Esophagus (tissue), 2 donors: ENCODE measurements around the gene FLNB. TPM values are rescaled to one million over a fixed set of nuclear protein-coding genes. Genes with fewer than 3 reads are reported as not detected.

Experiments used
- H3K27ac ChIP-seq, 2 donors: one replicate each; pipeline ENCODE4 v1.5.1; 2013; ENCODE audit warnings: low read depth in 2 of 2, mild to moderate bottlenecking in 2 of 2, inconsistent platforms in 1 of 2, low read length in 1 of 2, moderate library complexity in 1 of 2
- H3K27me3 ChIP-seq, 2 donors: one replicate each; pipeline ENCODE4 v1.6.1; 2013; ENCODE audit warnings: low read length in 2 of 2, control low read depth in 1 of 2, mild to moderate bottlenecking in 1 of 2; ENCODE audit not compliant: insufficient read depth in 2 of 2, control insufficient read depth in 1 of 2
- H3K36me3 ChIP-seq, 2 donors: one replicate each; pipeline ENCODE4 v1.6.1; 2013; ENCODE audit warnings: low read length in 1 of 2; ENCODE audit not compliant: control insufficient read depth in 2 of 2, insufficient read depth in 2 of 2
- H3K4me1 ChIP-seq, 2 donors: one replicate each; pipeline ENCODE4 v1.6.1; 2013; ENCODE audit warnings: low read length in 1 of 2; ENCODE audit not compliant: control insufficient read depth in 2 of 2, insufficient read depth in 2 of 2
- H3K4me3 ChIP-seq, 2 donors: one replicate each; pipeline ENCODE4 v1.5.1; 2013; ENCODE audit warnings: low read length in 2 of 2, mild to moderate bottlenecking in 2 of 2, low read depth in 1 of 2, moderate library complexity in 1 of 2
- H3K9me3 ChIP-seq, 2 donors: one replicate each; pipeline ENCODE4 v1.6.1; 2013; ENCODE audit warnings: mild to moderate bottlenecking in 2 of 2, low read depth in 1 of 2, low read length in 1 of 2, moderate library complexity in 1 of 2; ENCODE audit not compliant: control insufficient read depth in 2 of 2, insufficient read depth in 1 of 2
- WGBS, 2 donors: extraction: QIAGEN DNeasy Blood & Tissue Kit; methylation state at CpG; one replicate each; pipeline ENCODE4 v1.1.7; 2013; 5-methylcytosine and 5-hydroxymethylcytosine counted together
- polyA plus RNA-seq, 2 donors: library from polyadenylated mRNA; stranded (reverse); fragments of 200-250 nt; gene quantifications; one replicate each; pipeline ENCODE4 v1.2.3, GENCODE V29; 2013
- donor health status: healthy with polysubstance abuse.
- donor health status: Bipolar disorder and iron deficiency.

Gene FLNB
- polyA plus RNA-seq, 2 donors: 50.8 to 52.5 TPM

- H3K9me3 ChIP-seq: no peaks in the 10 kb centered on the region
- peak overlapping the region; percentile 79 to 83 for H3K27ac ChIP-seq
- H3K36me3 ChIP-seq: no peaks in the 10 kb centered on the region
- no peaks in the 10 kb centered on the region for H3K27me3 ChIP-seq
- H3K4me1 ChIP-seq: peaks cover 4 to 13% of the 10 kb centered on the region in 2 donors
- no peak overlapping the region for H3K4me3 ChIP-seq
- 46 to 55% methylated on average over 7 of the region's 7 CpGs for WGBS, 2 donors
These were observed 18.4 kb downstream of the FLNB start for GRCh38 chr3:58026598-58026997.

DNA sequence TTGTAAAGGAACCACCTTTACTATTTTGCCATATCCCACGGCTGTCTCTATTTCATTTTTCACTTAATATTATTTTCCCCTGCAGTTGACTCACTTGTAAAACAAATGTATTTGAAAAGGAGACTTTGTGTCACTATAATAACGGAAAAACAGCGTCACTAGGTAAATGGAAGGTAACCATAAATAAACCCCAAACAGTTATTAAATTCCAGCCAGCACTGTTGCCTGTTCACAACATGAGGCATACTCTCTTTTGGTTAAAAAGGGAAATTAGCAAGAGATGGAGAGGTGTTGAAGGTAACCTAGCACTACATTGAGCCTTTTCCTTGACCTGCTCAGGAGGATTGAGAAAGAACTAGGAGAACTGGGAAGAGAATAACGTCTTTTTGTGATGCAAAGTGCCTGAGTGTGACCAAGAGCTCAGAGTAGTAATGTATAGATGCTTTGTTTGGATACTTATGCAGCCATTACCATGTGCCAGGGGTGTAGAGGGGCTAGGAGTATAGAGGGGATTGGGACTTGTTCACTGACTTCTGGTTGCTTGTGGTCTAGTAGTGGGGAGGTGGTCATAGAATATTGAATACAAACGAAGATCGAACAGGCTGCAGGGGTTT, 19.6 kb downstream of the FLNB start:
- Histone ChIP-seq H3K9me3 (no peaks in the 10 kb centered on the region), H3K36me3 (no peaks in the 10 kb centered on the region), H3K27ac (peak overlapping the region in 1 of 2 donors; percentile 5), H3K27me3 (no peaks in the 10 kb centered on the region), H3K4me1 (peaks cover 4 to 13% of the 10 kb centered on the region in 2 donors), H3K4me3 (no peak overlapping the region)
- 65 to 77% methylated on average over 6 of the region's 6 CpGs for WGBS, 2 donors

DNA sequence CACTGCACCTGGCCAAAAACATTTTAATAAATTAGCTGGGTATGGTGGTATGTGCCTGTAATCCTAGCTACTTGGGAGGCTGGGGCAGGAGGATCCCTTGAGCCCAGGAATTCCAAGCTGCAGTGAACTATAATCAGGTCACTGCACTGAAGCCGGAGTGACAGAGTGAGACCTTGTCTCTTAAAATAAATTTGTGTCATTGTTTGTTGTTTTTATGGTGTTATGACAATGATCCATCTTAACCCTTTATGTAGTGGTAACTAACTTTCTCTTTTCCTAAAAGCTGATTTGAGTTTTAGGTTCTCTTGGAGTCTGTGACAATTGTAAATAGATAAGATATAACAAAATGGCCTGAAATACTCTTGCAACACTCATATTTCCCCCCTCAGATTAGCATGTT, 20.7 kb downstream of the FLNB start:
- Histone ChIP-seq H3K27ac (no peak overlapping the region), H3K27me3 (no peaks in the 10 kb centered on the region), H3K4me1 (peaks cover 4 to 13% of the 10 kb centered on the region in 2 donors), H3K4me3 (no peak overlapping the region), H3K9me3 (no peaks in the 10 kb centered on the region), H3K36me3 (no peaks in the 10 kb centered on the region)
- 75 to 83% methylated on average over 1 of the region's 1 CpG for WGBS, 2 donors

- Histone ChIP-seq H3K4me3 (no peak overlapping the region), H3K27ac (no peak overlapping the region), H3K36me3 (no peaks in the 10 kb centered on the region), H3K27me3 (no peaks in the 10 kb centered on the region), H3K9me3 (no peaks in the 10 kb centered on the region), H3K4me1 (peaks cover 4 to 13% of the 10 kb centered on the region in 2 donors)
- WGBS, 2 donors: 78 to 84% methylated on average over 5 of the region's 5 CpGs
These were observed 21.8 kb downstream of the FLNB start for GRCh38 chr3:58029842-58030584.

DNA sequence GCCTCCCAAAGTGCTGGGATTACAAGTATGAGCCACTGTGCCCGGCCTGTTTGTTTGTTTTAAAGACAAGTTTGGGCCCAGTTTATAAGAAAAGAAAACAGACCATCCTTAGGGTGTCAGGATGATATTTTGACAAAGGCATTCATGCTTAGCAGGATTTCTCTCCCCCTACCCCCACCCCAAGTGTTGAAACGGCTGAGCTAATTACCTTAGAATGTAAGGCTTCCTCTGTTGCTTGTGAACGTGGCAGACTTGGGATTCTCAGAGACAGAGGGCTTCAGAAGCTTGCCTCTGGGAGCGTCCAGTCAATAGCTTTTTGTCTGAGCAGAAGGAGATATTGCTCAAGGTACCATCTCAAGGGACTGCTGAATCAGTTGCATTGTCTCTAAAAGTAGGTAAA, 24.0 kb downstream of the FLNB start:
- Histone ChIP-seq H3K4me3 (no peak overlapping the region), H3K27ac (no peak overlapping the region), H3K4me1 (peaks cover 0 to 2% of the 10 kb centered on the region in 2 donors), H3K9me3 (no peaks in the 10 kb centered on the region), H3K27me3 (no peaks in the 10 kb centered on the region), H3K36me3 (no peaks in the 10 kb centered on the region)
- 78 to 84% methylated on average over 4 of the region's 4 CpGs for WGBS, 2 donors

GRCh38 chr3:58034738-58035523, 26.7 kb downstream of the FLNB start:
- Histone ChIP-seq H3K36me3 (no peaks in the 10 kb centered on the region), H3K4me1 (peaks cover 2 to 4% of the 10 kb centered on the region in 2 donors), H3K27ac (peak overlapping the region in 1 of 2 donors; percentile 40), H3K4me3 (no peak overlapping the region), H3K9me3 (no peaks in the 10 kb centered on the region), H3K27me3 (no peaks in the 10 kb centered on the region)
- 64 to 71% methylated on average over 6 of the region's 6 CpGs for WGBS, 2 donors

DNA sequence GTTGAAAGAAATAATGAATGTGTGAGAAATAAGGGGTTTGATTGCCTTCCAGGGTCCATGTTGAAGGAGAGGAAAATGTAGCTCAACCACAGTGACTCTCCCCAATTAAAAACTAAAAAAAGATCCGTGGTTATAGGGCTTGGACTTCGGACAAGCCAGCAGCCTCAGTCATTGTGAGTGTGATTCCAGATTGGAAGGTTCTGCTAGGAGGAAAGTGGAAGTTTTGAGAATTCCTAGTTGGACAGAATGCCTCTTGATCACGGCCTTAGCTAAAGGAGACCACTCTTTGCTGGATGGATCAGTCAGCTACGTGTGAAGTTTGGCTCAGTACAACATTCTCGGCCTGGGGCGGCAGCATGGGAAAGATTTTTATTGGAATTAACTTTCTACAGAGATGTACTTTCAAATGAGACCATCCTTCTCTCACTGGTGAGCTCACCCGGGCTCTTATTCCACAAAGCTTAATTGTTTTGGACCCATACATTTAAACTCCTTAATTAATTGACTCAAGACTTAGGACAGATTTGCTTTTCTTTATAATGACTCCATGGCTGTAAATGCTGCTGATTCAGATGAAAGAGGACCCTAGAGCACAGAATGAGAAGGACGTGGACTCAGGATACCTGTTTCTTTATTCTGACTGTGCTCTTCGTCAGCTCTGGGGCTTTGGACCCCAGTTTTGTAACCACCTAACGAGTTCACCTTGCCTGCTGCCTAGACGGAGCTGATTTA, 27.5 kb downstream of the FLNB start:
- Histone ChIP-seq H3K9me3 (no peaks in the 10 kb centered on the region), H3K4me3 (no peak overlapping the region), H3K36me3 (no peaks in the 10 kb centered on the region), H3K27me3 (no peaks in the 10 kb centered on the region), H3K4me1 (peaks cover 2 to 4% of the 10 kb centered on the region in 2 donors), H3K27ac (peak overlapping the region; percentile 6 to 52)
- 70 to 74% methylated on average over 11 of the region's 11 CpGs for WGBS, 2 donors

- Histone ChIP-seq H3K27ac (no peak overlapping the region), H3K4me1 (peaks cover 2 to 7% of the 10 kb centered on the region in 2 donors), H3K36me3 (no peaks in the 10 kb centered on the region), H3K9me3 (no peaks in the 10 kb centered on the region), H3K4me3 (no peak overlapping the region), H3K27me3 (no peaks in the 10 kb centered on the region)
- 53 to 69% methylated on average over 8 of the region's 8 CpGs for WGBS, 2 donors
These were observed 28.2 kb downstream of the FLNB start for GRCh38 chr3:58036293-58037032.
